HG03280 (cell line): Measurements from ENCODE around the gene NAT16.
"Not testable (repeated sequence)": the region's sequence is repeated elsewhere in the genome, so short reads cannot be mapped to it uniquely, and the experiment has no call there.

ENCODE experiments used
- ATAC-seq: cut with Tn5 transposase; IDR thresholded peaks from one replicate; pipeline ENCODE4 v1.9.1; 2021; ENCODE audit warnings: mild to moderate bottlenecking, moderate library complexity; ENCODE audit not compliant: unreplicated experiment

The NAT16 gene

GRCh38 chr7:101129603-101130117 is 50.4 kb downstream of the NAT16 start:
- ATAC-seq: no peak

GRCh38 chr7:101128040-101128834 is 51.9 kb downstream of the NAT16 start:
- no peak for ATAC-seq

DNA sequence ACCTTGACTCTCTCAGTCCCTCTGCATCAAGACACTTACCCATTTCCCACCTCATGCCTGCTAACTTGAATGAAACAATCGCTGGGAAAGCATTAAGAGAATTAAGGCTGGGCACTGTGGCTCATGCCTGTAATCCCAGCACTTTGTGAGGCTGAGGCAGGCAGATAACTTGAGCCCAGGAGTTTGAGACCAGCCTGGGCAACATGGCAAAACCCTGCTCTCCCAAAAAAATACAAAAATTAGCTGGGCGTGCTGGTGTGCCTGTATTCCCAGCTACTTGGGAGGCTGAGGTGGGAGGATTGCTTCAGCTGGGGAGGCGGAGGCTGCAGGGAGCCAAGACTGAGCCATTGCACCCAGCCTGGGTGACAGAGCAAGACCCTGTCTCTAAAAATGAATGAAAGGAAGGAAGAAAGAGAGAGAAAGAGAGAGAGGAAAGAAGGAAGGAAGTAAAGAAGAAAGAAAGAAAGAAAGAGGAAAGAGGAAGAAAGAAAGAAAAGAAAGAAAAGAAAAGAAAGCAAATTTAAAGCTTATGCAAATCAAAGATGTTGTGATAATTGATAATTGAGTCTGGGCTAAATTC is 52.5 kb downstream of the NAT16 start:
- no peak for ATAC-seq

GRCh38 chr7:101126651-101127459 is 53.2 kb downstream of the NAT16 start, which contains the start of gene SERPINE1:
Gene SERPINE1, plus strand, starts transcription at chr7:101127104. Its CDS starts 1,290 bp downstream, at chr7:101128394.
- ATAC-seq: peak; percentile 31

DNA sequence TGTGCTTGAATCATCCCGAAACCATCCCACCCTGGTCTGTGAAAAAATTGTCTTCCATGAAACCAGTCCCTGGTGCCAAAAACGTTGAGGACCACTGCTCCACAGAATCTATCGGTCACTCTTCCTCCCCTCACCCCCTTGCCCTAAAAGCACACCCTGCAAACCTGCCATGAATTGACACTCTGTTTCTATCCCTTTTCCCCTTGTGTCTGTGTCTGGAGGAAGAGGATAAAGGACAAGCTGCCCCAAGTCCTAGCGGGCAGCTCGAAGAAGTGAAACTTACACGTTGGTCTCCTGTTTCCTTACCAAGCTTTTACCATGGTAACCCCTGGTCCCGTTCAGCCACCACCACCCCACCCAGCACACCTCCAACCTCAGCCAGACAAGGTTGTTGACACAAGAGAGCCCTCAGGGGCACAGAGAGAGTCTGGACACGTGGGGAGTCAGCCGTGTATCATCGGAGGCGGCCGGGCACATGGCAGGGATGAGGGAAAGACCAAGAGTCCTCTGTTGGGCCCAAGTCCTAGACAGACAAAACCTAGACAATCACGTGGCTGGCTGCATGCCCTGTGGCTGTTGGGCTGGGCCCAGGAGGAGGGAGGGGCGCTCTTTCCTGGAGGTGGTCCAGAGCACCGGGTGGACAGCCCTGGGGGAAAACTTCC is 54.0 kb downstream of the NAT16 start:
- ATAC-seq: peak; percentile 62

DNA sequence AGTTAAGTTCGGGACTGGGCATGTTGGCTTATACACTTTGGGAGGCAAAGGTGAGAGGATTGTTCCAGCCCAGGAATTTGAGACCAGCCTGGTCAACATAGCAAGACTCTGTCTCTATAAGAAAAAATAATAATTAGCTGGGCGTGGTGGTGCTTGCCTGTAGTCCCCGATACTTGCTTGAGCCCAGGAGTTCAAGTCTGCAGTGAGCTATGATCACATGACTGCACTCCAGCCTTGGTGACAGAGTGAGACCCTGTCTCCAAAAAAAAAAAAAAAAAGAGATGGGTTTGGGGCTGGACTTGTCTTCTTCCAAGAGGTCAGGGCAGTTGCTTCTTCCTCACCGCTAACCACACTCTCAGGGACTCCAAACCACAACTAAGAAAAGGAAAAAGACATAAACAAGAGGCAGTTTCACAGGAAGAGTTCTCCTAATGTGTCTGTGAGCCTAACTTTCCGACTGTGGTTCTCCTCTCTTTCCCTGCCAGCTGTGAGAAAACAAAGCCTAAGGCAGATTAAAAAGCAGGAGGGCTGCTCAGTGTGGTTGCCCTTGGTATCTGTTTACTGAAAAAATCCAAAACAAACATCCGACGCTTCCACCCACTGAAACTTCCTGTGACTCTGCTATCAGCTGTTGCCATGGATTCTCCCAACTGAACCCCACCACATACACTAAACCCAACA is 55.6 kb downstream of the NAT16 start:
- no peak for ATAC-seq

GRCh38 chr7:101123703-101124068 is 56.4 kb downstream of the NAT16 start:
- ATAC-seq: no peak

DNA sequence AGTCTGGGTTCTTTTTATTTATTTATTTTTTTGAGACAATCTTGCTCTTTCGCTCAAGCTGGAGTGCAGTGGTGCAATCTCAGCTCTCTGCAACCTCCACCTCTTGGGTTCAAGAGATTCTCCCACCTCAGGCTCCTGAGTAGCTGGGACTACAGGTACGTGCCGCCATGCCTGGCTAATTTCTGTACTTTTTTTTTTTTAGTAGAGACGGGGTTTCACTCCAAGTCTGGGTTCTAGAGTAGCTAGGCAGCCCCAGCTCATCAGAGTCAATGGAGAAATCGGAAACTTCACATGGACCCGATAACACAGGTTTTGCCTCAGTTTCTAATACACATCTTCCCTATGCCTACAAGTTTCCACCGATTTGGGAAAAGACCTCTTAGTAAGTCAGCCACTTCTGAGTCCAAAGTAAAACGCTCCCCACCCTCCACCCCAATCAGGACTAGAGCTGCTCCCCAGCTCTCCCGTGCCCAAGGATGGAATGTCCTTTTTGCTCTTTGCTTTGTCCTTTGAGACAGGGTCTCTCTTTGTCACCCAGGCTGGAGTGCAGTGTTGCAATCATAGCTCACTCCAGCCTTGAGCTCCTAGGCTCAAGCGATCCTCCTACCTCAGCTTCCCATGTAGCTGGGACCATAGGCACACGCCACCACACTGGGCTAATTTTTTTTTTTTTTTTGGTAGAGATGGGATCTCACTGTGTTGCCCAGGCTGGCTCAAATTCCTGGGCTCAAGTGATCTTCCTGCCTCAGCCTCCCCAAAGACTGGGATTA is 57.0 kb downstream of the NAT16 start:
- no peak for ATAC-seq

GRCh38 chr7:101121991-101122932 is 57.8 kb downstream of the NAT16 start:
- ATAC-seq: no peak

- ATAC-seq: not testable (repeated sequence)
These were observed 58.5 kb downstream of the NAT16 start for GRCh38 chr7:101121631-101121990.
